Stimulated activated CD4-positive, alpha-beta T cell treated with anti-CD3 and anti-CD28 coated beads, Interleukin-4, amount 100 ng/mL, for 4 hours (primary cell): Measurements from ENCODE around the gene GRK3.

Experiments used
- DNase-seq, 2 experiments: peaks; one replicate each; pipeline ENCODE4 v3.0.0-alpha.2; 2020

GRK3 gene

GRCh38 chr22:25763239-25763777, 198.8 kb downstream of the GRK3 start:
- no peak for DNase-seq

- no peak for DNase-seq
These were observed 200.0 kb downstream of the GRK3 start for GRCh38 chr22:25764270-25765015.

GRCh38 chr22:25765016-25765367, 200.5 kb downstream of the GRK3 start:
- no peak for DNase-seq

- no peak for DNase-seq
These were observed 201.3 kb downstream of the GRK3 start for GRCh38 chr22:25765801-25766200.

GRCh38 chr22:25766418-25766817, 201.9 kb downstream of the GRK3 start:
- no peak for DNase-seq

- no peak for DNase-seq
These were observed 205.9 kb downstream of the GRK3 start for GRCh38 chr22:25770333-25770732.

- no peak for DNase-seq
These were observed 207.8 kb downstream of the GRK3 start for GRCh38 chr22:25772288-25772687.

- DNase-seq = no peak
These were observed 210.1 kb downstream of the GRK3 start for GRCh38 chr22:25774575-25775026.

- no peak for DNase-seq
These were observed 211.1 kb downstream of the GRK3 start for GRCh38 chr22:25775531-25775930.

- DNase-seq = no peak
These were observed 212.9 kb downstream of the GRK3 start for GRCh38 chr22:25777411-25777810.

- DNase-seq = no peak
These were observed 213.4 kb downstream of the GRK3 start for GRCh38 chr22:25777870-25778269.
